NCI-H526 treated with DMSO at 0.1 percent for 48 hours (cell line): ENCODE measurements around the gene CLEC4D.
"Not testable (repeated sequence)": the region's sequence is repeated elsewhere in the genome, so short reads cannot be mapped to it uniquely, and the experiment has no call there.

Experiments used
- DNase-seq: peaks from one replicate; lab custom pipeline; 2025; lab: John Stamatoyannopoulos, UW

CLEC4D gene

DNA sequence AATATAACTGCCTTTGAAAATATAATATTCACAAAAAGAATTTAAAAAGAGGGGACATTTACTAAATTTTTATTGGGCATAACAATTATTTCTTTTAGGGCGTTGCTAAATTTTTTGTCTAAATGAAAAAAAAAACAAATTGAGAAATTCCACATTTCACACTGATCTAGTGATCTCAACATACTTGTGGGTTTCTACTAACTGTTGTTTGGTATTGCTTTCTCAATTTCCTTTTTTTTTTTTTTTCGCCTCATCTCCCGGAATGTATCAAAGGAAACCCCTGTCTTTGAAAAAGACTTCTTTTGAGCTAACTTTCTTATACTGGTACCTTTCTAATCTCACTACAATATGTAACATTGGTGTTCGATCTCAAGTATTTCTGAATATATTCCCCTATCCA is at the start of gene CLEC4D:
CLEC4D (plus strand) TSS at position 248 of the 400 bp plus-strand sequence. CDS start 230 bp downstream, outside the sequence.
- DNase-seq: no peak

DNA sequence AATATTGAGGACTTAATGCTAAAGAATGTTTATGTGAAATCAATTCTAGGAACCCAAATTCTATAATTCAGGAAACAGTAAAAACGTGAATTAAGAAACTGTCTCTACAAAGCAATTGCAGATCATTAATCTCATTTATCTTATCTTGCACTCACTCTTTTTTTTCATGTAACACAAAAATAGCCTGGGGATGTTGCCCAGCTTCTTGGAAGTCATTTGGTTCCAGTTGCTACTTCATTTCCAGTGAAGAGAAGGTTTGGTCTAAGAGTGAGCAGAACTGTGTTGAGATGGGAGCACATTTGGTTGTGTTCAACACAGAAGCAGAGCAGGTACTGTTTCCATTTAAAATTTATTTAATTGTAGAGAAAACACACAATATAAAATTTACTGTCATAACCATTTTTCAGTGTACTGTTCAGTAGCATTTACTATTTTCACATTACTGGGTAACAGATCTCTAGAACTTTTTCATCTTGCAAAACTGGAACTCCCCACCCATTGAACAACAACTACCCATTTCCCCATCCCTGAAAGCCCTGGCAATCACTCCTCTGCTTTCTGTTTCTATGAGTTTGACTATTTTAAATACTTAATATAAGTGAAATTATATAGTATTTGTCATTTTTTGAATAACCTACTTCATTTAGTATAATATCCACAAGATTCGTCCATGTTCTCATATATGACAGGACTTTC is 47.9 kb upstream of the CLEC4D start:
- DNase-seq: no peak

DNA sequence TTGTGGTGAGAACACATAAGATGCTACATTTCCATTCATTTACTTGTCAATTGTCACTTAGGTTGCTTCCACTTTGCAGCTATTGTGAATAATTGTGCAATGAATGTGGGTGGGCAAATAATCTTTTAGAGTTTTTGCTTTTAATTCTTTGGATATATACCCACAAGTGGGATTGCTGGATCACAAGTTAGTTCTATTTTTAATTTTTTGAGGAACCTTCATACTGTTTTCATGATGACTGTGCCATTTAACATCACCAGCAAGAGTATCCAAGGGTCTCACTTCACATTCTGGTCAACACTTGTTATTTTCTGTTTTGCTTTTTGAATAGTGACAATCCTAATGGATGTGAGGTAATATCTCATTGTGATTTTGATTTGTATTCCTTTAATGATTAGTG is 47.1 kb upstream of the CLEC4D start:
- no peak for DNase-seq

DNA sequence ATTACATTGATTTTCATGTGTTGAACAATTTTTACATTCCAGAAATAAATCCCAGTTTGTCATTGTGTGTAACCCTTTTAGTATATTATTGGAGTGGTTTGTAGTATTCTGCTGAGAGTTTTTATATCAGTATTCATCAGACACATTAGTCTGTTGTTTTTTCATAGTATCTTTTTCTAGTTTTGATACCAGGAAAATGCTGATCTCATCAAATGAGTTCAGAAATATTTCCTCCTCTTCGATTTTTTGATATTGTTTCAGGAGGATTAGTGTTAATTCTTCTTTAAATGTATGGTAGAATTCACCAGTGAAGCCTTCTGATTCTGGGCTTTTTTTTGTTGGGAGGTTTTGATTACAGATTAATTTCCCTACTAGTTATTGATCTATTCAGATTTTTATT is 42.2 kb upstream of the CLEC4D start:
- DNase-seq: no peak

DNA sequence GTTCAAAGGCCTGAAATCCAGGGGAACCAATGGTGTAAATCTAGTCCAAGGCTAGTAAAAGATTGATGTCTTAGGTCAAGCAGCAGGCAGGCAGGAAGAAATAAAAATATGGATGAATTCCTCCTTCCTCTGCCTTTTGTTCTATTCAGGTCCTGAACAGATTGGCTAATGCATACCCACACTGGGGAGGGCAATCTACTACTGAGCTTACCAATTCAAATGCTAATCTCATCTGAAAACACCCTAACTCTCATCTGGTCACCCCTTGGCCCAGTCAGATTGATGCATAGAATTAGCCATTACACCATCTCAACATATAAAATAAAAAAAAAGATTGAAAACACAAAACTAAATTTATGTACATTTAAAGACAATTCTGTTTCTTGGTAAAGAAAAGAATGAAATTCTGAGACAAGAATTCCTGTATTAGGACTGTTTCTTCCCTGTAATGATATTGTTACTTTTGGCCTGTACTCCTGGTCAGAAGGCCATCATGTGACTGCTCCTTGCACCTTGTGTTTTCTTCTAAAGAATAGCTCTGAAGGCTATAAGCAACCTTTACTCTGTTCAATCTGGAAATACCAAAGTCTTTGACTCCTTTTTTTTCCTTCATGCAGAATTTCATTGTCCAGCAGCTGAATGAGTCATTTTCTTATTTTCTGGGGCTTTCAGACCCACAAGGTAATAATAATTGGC is 37.6 kb upstream of the CLEC4D start:
- no peak for DNase-seq

DNA sequence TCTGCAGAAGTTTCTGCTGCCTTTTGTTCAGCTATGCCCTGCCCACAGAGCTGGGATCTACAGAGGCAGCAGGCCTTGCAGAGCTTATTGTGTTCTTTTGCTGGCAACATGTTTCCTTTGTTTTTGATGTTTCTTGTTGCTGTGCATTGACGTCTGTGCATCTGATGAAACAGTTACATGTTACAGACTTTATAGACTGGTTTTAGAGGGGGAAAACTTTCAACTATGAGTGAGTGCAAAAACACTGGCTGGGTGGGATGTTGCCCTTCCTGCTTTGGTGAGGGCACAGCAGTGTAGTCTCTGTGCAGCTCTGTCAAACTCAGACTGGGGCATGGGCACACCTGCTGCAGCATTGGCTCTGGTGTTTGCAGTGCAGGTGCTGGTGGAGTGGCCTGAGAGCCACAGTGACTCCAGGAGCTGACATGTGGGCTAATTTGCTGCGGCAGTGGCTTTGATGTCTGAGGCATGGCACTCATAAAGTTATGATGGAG is 30.7 kb upstream of the CLEC4D start:
- DNase-seq: no peak

DNA sequence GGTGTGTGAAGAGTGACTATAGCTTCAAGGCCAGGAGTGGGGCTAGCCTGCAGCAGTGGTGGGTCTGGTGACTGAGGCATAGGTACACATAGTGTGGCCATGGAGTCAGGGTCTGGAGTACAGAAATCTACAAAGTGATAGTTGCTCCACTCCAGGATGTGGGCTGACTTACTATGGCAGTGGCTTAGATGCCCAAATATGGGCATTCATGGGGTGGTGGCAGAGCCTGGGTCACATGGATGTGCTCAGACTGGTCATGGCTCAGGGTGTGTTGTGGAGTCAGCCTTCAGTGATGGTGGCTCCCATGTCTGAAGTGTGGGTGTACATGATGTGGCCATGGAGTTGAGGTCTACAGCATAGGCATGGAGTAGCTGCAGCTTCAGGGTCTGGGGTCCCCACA is 30.2 kb upstream of the CLEC4D start:
- no peak for DNase-seq

DNA sequence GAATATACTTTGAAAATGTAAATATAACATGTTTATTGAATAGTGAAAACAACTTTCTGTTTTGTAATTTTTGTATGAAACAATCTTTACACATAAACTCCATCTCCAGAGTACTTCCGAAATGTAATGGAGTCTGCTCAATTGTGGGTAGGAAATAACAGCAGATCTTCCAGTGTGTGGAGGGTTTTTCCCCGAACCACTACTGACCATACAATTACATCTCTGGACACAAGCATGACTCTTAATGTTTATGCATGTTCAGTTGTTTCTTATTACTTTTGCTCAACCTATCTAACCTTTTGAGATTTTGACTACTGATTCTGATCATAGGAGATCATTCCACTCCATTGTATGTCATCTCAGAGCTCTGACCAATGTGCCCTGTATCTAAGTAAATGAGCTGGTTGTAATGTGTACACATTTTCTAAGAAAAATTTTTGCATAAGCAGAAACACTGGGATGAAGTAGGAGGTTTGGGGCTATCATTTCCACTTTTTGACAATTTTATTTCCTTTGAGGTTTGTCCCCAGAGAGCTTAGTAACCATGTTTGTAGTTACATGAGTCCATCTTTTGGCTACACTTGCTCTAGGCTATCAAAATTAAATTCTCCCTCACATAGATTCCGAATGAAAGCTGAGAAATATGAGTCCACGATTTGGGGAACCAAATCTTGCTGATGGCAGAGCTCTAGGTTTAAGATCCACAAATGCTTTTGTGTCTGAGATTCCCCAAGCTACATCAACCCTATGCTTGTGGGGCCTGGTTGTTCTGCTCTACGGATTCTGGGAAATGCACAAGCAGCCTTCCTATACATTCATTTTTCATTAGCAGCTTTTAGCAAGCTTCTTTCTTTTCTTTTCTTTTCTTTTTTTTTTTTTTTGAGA is 21.4 kb upstream of the CLEC4D start:
- no peak for DNase-seq

DNA sequence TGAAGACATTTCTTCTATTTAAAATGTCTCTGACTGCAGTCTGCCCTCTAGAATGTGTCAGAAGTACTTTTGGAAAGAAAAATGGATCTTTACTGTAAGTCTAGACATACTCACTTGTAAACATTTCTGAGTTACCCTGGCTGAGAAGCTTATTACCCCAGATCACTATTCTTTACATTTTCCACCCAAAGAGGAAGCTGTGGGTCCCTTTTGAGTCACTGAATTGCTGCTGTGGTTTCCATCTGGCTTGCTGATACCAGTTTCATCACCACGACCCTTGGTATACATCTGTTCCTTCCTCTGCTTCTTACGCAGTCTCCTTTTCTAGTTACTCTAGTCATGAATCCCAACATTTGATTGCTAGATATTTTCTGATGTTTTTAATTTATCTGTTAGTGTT is 20.2 kb upstream of the CLEC4D start:
- no peak for DNase-seq

DNA sequence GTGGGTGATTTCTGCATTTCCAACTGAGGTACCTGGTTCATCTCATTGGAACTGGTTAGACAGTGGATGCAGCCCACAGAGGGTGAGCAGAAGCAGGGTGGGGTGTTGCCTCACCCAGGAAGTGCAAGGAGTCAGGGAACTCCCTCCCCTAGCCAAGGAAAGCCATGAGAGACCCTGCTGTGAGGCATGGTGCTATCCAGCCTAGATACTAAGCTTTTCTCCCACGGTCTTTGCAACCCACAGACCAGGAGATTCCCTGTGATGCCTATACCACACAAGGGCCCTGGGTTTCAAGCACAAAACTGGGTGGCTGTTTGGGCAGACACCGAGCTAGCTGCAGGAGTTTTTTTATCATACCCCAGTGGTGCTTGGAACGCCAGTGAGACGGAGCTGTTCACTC is 17.6 kb upstream of the CLEC4D start:
- not testable (repeated sequence) for DNase-seq

DNA sequence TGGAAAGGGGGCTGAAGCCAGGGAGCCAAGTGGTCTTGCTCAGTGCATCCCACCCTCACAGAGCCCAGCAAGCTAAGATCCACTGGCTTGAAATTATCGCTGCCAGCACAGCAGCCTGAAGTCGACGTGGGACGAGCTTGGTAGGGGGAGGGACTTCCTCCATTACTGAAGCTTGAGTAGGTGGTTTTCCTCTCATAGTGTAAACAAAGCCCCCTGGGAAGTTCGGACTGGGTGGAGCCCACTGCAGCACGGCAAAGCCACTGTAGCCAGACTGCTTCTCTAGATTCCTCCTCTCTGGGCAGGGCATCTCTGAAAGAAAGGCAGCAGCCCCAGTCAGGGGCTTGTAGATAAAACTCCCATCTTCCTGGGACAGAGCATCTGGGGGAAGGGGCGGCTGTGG is 17.2 kb upstream of the CLEC4D start:
- not testable (repeated sequence) for DNase-seq

DNA sequence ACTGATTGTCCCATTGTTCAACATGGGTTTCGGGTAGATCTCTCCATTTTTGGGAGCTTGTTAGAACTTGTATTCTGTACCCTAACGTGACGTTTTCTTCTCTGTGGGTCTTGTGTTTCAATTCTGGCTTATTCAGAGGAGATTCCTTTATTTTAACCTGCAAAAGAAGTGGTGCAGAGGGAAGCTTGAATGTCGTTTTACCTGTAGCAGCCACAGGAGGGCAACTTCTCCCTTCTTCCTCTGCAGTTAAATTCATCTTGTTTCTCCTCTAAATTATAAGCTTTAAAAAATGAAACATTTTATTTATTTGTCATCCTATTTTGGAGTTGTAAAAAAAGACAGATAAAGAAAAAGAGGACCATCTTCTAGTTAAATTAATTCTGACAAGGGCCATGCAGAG is 13.7 kb upstream of the CLEC4D start:
- no peak for DNase-seq

DNA sequence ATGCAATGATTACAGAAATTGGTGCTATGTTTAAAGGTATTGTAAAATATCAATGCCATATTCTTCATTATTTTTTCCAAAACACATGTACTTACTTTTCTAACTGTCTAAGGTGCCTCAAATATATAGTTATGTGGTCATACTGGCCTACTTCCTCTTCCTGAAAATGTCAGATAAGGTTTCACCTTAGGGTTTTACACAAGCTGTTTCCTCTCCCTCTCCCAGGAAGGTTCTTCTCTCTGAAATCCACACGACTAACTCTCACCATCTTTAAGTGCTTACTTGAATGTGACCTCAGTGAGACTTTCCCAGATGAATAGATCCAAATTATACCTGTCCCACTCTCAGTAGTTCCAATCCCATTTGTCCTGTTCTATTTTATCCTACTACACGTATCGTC is 11.6 kb upstream of the CLEC4D start:
- no peak for DNase-seq

DNA sequence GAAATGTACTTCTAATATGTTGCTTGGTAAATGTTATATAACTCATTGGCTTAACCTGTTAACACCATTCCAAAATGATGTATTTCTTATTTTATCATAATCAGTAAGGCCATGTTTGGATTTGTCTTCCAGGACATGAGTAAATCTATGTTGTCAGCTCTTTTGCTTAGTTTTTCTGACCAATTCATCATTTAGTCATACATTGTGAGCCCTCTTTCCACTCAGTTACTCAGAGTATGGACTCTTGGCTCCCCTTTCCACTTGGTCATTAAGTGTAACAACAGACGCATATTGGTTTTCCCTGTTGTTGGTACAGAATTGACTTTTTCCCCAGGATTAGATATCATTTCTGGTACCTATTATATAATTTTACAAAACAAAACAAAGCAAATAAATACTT is 9.0 kb upstream of the CLEC4D start:
- DNase-seq: no peak

DNA sequence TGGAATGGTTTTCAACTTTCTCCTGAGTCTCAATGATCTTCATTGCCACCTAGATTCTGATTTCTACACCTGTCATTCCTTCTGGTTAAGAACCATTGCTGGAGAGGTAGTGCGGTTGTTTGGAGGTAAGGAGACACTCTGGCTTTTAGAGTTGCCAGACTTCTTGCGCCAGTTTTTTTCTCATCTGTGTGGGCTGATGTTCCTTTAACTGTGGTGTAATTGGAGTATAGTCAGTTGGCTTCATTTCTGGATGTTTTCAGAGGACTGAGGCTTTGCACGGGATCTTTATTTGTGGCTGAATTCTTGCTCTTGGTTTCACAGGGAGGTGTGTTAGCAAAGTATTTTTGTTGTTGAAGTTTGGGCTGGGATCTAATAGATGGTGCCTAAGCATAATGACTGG is 5.7 kb upstream of the CLEC4D start:
- DNase-seq: no peak

DNA sequence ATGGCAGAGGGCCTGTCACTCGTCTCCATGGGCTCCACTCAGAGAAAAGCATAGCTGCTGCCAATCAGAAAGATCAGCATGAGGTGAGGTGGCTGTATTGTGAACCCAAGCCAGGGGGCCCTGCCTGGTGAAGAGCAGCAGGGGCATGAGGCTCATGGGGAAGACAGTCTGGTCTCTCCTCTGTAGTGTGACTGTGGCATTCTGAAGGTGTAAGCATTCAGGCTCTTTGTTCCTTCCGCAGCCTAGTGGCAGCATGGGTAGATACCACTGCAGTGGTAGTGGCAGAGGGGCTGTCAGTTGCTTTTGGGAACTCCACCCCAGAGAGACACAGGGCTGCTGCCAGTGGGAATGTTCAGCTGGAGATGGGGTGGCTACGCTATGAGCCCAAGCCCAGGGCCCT is 5.1 kb upstream of the CLEC4D start:
- no peak for DNase-seq

DNA sequence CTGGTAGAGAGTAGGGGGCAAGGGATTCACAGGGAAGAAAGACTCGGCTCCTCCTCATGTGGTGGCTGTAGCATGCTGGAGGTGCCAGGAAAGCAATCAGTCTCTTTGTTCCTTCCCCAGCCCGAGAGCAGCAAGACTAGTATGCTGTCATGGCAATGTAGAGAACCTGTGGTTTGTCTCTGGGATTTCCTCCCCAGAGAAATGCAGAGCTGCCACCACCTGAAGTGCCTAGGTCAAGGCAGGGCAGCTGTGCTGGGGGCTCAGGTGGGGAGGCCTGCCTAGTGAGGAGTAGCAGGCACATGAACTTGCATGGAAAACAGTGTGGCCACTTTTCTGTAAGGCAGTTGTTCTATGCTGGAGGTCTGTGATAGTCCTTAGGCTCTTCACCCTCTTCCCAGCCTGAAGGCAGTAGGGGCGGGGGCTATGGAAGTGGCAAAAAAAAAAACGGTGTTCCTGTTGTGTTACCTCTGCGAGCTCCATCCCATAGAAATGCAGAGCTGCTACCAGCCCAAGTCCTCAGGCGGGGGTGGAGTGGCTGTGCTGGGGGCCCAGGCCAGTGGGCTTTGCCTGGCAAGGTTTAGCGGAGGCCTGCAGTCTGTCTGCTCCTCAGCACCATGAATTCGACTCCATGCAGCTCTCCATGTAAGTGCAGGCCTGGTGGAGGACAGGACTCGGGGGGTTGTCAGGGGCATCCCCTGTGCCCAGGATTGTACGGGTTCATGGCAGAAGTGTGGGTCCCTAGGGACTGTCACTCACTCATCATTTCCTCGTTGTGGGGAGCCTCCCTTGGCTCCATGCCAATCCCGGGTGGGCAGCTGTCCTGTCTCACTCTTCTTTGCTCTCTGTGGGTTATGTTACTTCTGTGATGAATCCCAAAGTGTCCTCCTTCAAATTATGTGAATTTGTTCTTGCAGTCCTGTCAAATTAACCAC is 4.1 kb upstream of the CLEC4D start:
- DNase-seq: no peak

DNA sequence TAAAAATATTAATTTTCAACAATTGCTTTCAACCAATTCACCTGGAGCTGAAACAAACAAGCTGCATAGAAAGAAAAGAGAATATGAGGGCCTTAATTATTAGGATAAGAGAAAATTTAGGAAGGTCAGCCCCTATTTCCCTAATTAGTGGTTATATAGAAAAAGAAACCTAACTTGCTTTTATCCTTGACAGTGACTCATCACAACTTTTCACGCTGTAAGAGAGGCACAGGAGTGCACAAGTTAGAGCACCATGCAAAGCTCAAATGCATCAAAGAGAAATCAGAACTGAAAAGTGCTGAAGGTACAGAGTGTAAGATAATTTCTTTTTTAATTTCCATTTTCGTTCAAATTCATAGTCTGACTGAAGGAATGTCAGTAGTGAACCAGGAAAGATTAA is 4.7 kb downstream of the CLEC4D start:
- DNase-seq: no peak

DNA sequence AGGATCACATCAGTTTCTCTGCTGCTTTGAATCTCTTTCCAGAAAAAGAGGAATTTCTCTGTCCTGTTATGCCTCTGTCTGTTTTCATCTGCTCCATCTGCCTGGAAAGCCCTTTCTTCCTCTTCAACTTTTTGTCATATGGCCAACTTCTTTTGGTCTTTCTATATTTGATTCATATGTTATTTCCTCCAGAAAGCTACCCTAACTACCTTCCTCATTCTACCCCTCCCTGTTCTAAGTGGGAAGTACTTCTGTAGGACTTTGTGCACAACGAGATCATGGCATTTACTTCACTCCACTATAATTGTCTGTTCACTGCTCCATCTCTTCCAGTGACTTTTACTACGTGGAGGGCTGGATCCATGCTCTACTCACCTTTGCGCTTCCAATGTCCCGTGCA is 5.9 kb downstream of the CLEC4D start:
- no peak for DNase-seq

DNA sequence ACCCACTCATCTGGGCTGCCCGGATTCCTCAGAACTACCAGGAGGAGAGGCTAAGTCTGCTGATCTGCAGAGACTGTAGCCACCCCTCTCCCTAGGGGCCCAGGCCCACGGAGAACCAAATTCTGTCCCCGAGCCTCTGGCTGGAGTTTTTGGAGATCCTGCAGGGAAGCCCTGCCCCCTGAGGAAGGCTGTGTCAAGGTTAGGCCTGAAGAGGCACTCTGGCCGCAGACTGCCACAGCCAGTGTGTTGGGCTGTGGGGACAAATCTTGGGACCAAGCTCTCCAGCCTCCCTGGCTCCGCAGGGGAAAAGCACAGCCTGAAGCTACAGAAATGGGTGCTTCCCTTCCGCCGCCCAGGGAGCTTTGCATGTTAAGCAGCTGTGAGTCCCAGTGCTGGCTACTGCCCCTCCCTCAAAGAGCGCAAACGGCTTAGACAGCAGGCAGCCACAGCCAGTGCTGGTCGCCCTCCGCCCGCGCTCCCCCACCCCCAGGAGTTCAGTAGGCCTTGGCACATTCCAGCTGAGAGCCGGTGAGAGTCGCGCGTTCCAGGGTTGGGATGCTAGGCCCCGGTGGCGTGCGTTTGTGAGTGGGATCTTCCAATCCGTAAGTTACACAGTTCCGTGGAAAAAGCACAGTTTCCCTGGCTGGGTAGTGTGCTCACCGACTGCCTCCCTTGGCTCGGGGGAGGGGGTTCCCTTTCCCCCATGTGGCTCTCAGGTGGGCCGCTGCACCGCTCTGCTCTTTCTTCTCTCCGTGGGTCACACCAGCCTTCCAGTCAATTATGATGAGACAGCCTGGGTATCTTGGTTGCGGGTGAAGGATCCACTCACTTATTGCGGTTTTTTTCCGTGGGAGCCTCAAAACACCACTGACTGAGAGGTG is 14.2 kb downstream of the CLEC4D start:
- DNase-seq: no peak

DNA sequence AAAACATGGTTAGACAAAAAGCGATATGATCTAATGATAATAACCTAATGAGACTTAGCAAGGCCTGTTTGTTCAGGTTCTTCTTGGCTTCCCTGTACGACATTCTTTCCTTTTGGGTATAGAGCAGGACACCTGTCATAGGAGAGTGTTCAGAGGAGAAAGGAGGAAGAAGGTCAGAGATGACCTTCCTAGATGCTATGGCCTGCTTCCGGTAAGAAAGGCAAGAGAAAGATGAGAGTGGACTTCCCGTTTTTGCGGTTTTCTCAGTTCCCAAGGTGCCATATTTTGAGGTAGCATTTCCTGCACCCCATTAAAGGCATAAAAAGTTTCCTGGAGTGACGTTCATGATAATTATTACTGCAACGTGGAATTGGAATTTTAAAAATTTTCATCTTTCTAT is 18.7 kb downstream of the CLEC4D start:
- no peak for DNase-seq
